Glomerular visceral epithelial cell (primary cell): Measurements from ENCODE around the gene UBR3.
"Not testable (repeated sequence)": the region's sequence is repeated elsewhere in the genome, so short reads cannot be mapped to it uniquely, and the experiment has no call there.

Experiments used
- DNase-seq: peaks from one replicate; pipeline ENCODE4 v3.0.0-alpha.2; 2016; ENCODE audit errors: extremely low spot score

UBR3 gene

GRCh38 chr2:169865492-169865891 is 38.2 kb downstream of the UBR3 start:
- no peak for DNase-seq

- not testable (repeated sequence) for DNase-seq
These were observed 39.0 kb downstream of the UBR3 start for GRCh38 chr2:169866230-169866629.

GRCh38 chr2:169867579-169867978 is 40.3 kb downstream of the UBR3 start:
- DNase-seq: no peak

- DNase-seq: no peak
These were observed 41.7 kb downstream of the UBR3 start for GRCh38 chr2:169868951-169869350.

GRCh38 chr2:169871369-169871768 is 44.1 kb downstream of the UBR3 start:
- DNase-seq: not testable (repeated sequence)

GRCh38 chr2:169871994-169872393 is 44.7 kb downstream of the UBR3 start:
- no peak for DNase-seq

GRCh38 chr2:169877398-169877797 is 50.1 kb downstream of the UBR3 start:
- DNase-seq: peak; percentile 25

- no peak for DNase-seq
These were observed 59.9 kb downstream of the UBR3 start for GRCh38 chr2:169887120-169887519.

GRCh38 chr2:169891593-169892298 is 64.5 kb downstream of the UBR3 start:
- DNase-seq: no peak

GRCh38 chr2:169892951-169893350 is 65.7 kb downstream of the UBR3 start:
- DNase-seq: no peak

GRCh38 chr2:169895294-169895985 is 68.2 kb downstream of the UBR3 start:
- no peak for DNase-seq

- DNase-seq: no peak
These were observed 70.6 kb downstream of the UBR3 start for GRCh38 chr2:169897834-169898233.

GRCh38 chr2:169900103-169900502 is 72.8 kb downstream of the UBR3 start:
- not testable (repeated sequence) for DNase-seq

- DNase-seq: no peak
These were observed 73.4 kb downstream of the UBR3 start for GRCh38 chr2:169900686-169901085.

- DNase-seq: no peak
These were observed 79.5 kb downstream of the UBR3 start for GRCh38 chr2:169906731-169907130.

- DNase-seq: no peak
These were observed 82.1 kb downstream of the UBR3 start for GRCh38 chr2:169909376-169909775.

- DNase-seq: no peak
These were observed 83.0 kb downstream of the UBR3 start for GRCh38 chr2:169910109-169910799.

GRCh38 chr2:169911119-169911518 is 83.9 kb downstream of the UBR3 start:
- no peak for DNase-seq

- DNase-seq: no peak
These were observed 89.4 kb downstream of the UBR3 start for GRCh38 chr2:169916623-169917022.

- no peak for DNase-seq
These were observed 96.7 kb downstream of the UBR3 start for GRCh38 chr2:169923977-169924376.

- DNase-seq: no peak
These were observed 98.7 kb downstream of the UBR3 start for GRCh38 chr2:169925968-169926367.

- peak; percentile 48 for DNase-seq
These were observed 101.2 kb downstream of the UBR3 start for GRCh38 chr2:169928463-169928864.
